GM19099 (cell line): ENCODE measurements around the gene GZMH.

ENCODE experiments used
- POLR2A ChIP-seq: IDR thresholded peaks from 3 replicates; pipeline ENCODE4 v1.6.1; 2011; ENCODE audit warnings: low read depth; ENCODE audit not compliant: insufficient read length; ENCODE audit errors: extremely low read depth

Gene GZMH

DNA sequence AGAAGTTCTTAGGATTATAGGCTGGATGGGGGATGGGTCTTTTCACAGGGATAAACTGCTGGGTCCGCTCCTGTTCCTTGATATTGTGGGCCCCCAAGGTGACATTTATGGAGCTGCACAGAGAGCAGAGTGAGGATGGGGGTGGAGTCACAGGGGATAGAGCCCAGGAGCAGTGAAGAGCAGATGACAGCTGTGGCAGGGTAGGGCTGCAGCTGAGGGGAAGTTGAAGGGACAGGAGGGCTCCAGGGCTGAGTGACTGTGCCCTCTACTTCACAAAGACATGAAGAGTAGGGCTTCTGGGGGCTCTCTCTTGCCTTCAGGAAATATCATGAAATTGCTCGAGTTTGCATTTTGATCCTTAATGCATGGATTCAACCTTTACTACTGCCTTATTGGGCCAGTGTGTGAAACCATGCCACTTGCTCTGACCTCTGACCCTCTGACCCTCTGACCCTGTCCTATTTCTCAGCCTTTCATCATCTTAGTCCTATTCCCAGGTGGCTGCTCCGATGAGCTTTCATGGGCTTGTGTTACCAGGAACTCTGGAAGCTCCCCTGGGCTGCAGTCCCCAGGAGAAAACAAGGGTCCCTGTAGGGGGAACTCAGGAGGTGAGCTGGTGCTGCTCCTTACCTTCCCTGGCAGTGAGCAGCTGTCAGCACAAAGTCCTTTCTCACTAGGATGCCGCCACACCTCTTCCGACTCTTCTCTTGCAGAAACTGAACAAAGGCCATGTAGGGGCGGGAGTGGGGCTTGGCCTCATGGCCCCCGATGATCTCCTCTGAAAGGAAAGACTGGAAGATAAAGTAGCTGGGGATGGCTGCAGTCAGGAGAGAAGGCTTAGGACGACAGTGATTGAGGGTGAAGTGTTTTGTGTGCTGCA lies 1.6 kb downstream of the GZMH start:
- no peak for TF ChIP-seq POLR2A

DNA sequence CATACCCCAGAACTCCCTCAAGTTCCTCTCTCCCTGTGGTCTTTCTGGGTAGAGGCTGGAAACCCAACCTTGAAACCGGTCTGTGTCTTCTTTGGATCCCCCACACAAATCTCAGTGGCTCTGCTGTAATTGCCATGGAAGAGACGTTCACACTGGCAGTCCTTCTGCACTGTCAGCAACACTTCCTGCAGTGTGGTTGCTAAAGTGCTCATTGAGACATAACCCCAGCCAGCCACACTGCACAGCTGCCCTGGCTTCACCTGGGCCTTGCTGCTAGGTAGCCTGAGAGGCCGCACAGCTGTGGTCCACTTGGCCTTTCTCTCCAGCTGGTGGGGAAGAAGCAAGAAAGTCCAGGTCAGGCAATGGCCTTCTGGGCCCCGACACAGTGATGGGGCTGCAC lies 2.4 kb downstream of the GZMH start:
- TF ChIP-seq POLR2A, result no peak

DNA sequence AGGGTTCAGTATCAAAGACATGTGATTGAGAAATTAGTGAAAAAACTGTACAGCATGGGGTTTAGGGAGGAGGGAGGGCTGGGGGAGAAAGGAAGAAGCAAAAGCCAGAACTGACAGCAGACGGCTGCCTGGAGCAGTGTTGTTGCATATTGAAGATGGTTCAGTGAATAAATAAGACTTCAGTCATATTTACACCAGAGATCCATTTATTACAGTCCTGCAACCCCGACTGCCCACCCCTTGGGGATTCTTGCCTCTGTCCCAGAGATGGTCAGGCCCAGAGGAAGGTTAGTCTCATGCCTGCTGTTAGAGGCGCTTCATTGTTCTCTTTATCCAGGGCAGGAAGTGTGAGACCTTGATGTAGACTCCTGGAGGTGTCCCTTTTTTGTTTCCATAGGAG lies 3.2 kb downstream of the GZMH start:
- no peak for TF ChIP-seq POLR2A

DNA sequence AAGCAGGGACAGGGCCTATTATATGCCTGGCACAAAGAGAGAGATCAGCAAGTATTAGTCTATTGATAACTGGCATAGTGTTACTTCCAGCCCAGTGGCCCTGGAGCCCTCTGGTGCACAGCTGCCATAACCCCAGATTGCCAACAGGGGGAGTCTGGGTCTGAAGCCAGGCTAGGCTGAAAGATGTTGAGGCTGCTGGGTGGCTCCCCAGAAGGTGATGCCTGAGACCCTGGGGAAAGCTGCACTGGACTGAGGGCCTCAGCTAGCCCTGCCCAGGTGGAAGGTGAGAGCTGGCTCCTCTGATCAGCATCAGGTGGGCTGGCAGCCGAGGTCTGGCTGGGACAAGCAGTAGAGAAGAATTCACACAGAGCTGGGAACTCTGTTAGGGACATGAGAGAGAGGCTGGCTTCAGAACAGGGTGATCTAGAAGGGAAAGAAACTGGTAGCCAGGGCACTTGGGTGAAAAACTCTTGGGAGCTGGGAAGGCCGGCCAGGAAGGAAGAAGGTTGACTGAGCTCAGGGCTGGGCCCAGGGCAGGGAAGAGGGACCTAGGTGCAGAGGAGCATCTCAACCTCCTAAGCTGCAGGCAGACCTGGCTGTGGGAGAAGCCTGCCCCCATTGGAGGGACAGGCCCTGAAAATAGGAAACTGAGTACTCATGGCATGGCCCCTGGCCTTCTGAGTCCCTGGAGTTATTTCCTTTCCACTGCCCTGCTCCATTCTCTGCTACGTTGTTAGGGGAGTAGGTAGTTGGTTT lies 3.9 kb downstream of the GZMH start:
- TF ChIP-seq POLR2A, result no peak

DNA sequence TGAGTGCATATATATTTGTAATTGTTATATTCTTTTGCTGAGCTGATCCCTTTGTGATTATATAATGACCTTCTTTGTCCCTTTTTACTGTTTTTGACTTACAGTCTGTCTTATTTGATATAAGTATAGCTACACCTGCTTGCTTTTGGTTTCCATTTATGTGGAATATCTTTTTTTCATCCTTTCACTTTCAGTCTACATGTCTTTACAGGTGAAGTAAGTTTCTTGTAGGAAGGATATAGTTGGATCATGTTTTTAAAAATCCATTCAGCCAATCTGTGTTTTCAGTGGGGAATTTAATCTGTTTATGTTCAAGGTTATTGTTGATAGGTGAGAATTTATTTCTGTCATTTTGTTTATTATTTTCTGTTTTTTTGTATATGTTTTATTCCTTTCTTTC lies 12.1 kb downstream of the GZMH start:
- no peak for TF ChIP-seq POLR2A

DNA sequence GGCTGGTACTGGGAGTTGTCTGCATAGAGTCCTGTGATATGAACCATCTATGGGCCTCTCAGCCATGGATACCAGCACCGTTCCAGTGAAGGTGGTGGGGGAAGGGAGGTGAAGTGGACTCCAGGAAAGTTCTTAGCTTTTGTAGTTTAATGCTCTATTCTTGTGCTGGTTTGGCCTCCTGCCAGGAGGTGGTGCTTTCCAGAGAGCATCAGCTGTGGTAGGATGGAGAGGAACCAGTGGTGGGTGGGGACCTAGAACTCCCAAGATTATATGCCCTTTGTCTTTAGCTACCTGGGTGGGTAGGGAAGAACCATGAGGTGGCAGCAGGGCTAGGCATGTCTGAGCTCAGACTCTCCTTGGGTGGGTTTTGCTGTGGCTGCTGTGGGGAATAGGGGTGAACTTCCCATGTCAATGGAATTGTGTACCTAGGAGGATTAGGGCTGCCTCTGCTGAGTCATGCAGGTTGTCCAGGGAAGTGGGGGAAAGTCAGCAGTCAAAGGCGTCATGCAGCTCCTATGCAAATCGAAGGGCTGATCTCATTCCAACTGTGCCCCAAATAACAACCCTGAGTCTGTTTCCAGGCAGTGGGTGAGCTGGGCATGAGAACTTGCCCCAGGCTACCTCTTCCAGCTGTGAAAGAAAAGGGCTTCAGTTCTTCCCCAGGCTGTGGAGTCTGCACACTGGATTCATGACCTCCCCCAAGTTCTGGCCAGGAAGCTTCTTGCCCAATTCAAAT lies 14.2 kb downstream of the GZMH start:
- TF ChIP-seq POLR2A, result no peak

DNA sequence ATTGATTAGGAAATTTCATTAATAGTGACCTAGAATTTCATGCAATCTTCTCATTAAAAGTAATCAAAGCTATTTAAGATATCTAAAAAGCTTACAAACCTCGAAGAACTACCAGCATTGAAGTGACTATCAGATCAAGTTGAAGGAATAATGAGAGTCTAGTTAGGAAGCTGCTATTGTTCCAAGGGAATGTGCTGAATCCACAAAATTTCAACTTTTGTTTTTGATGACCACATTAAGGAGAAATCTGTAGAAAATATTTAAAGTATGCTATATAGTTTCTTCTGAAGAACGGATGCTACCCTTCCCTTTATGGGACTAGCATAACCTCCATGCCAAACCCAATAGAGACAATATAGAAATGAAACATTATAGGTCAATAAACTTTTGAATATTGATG lies 30.9 kb downstream of the GZMH start:
- TF ChIP-seq POLR2A, result no peak

DNA sequence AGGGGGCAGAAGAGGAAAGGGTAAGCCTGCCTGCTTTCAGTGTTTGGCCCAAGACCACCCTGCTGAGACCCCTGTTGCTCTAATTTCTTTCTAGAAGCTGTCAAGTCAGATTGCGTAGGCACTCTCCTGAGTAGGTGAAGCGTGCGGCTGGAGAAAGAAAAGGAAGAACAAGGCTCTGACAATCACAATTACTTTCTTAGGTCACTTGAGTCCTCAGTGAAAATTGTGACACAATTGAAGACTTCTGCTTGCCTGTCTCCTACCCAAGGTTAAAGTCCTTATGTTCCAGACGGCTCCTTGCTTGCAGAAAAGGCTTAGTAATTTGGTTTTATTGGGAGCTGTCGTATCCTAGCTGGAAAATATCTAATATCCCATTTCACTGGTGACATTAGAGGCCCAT lies 32.7 kb downstream of the GZMH start:
- no peak for TF ChIP-seq POLR2A

DNA sequence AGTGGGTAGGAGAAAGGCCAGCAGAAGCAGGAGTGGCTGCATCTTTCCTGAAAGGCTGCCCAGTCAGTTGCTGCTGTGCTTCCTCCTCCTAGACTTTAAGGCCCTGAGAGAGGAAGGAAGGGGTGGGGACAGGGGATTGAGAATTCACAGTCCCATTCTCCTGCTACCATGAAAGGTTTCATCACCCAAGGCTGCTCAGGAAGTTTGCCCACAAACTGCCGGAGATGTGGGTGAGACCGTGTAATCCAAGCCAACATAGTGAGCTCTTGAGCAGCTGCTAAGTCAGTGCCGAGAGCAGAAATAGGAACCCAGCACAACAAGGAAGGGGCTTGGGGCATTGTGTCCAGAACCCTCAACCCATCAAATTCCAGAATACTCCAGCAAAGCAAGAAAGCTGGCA lies 33.3 kb downstream of the GZMH start, which contains the start of gene CTSG:
TSS of gene CTSG (minus strand) at position 69 of the 400 bp plus-strand sequence. CDS start at position 42, 27 bp downstream.
- TF ChIP-seq POLR2A, result no peak

DNA sequence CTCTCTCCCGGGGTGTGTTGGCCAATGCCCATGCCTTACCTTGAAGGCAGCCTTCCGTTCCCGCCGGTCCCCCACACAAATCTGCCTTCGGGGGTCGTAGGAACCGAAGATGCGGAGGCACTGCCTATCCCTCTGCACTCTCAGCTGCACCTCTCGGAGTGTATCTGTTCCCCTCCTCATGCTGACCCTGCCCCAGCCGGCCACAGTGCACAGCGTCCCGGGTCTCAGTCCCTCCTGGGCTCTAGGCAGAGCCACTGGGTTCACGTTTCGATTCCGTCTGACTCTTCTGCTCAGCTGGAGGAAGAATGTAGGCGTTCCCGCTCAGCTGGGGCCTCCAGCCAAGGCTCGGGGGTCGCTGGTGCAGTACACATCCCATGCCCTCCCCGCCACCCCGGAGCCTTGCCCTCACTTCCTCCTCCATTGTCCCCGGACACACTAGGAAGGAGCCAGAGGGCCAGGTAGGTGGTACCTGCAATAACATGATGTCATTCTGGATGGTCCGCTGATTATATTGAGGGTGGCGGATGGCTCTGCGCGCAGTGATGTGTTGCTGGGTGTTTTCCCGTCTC lies 35.2 kb downstream of the GZMH start:
- TF ChIP-seq POLR2A, result no peak

DNA sequence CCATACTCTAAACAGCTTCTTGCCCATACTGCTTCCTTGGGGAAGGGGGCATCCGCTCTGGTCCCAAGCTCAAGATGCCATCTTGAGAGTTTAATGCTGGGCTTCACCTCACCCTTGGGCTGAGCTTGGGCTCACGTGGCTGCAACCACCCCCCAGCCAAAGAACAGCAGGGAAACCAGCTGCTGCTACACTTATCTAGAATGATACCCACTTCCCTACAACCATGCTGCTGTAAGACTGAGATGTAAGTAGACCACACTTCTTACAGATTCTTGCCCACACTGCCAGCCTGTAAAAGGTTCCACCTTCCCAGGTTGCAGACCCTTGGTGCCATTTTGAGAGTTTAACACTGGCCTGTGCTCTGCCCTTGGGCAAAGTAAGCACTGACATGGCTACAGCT lies 43.2 kb downstream of the GZMH start:
- TF ChIP-seq POLR2A, result no peak

DNA sequence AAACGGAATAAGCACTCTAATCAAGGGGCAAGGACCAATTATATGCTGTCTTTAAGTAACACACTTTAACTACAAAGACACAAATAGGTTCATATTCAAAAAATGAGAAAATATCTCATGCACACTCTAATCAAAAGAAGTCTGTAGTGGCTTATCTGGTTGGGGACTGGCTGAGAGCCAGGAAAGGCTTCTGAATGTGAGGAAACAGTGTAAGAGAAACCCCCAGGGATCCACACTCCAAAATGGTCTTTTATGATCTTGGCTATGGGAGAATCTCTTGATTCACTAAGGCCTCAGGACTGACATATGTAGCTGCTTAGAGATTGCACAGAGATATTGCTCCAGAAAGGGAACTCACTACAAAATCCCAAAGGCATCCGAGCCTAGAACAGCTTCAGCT lies 43.7 kb downstream of the GZMH start:
- no peak for TF ChIP-seq POLR2A

DNA sequence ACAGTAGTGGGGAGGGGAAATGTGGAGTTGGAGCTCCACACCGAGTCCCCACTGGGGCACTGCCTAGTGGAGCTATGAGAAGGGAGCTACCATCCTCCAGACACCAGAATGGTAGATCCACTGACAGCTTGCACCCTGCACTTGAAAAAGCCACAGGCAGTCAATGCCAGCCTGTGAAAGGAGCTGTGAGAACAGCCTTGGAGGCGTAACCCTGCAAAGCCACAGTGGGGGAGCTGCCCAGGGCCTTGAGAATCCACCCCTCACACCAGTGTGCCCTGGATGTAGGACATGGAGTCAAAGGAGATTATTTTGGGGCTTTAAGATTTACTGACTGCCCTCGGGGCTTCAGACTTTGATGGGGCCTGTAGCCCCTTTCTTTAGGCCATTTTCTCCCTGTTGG lies 46.0 kb downstream of the GZMH start:
- TF ChIP-seq POLR2A, result no peak

DNA sequence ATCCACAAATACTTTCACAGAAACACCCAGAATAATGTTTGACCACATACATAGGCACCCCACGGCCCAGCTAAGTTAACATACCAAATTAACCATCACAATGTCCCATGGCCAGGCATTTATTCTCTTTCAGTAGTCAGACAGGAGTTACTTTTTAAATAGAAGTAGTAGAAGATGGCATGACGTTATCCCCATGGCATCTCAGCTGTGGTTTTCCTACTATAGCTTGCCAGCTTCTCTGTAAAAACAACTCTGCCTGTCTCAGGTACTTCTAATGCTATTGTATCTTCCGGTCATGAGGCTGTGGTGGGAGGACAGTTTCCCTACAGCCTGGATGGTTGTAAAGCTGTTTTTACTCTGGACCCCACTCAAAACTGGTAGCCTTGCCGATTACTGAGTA lies 52.7 kb downstream of the GZMH start:
- no peak for TF ChIP-seq POLR2A
